ENCODE results near the gene FNDC10.

The FNDC10 gene

GRCh38 chr1:1550087-1550486, 49.8 kb downstream of the FNDC10 start:
- no peak for DNase-seq (ENCODE audit: low read depth in 2 of 2, low spot score in 1 of 2)

- DNase-seq (ENCODE audit: low read depth in 2 of 2, low spot score in 1 of 2): no peak
Measured at GRCh38 chr1:1548591-1548990, 51.3 kb downstream of the FNDC10 start.
